Mucosa of rectum (tissue), 2 donors: ENCODE measurements around the gene RANBP3L.
A peak's percentile ranks its signal among the peaks of the same experiment; 100 is the strongest.
"Not testable (repeated sequence)": the region's sequence is repeated elsewhere in the genome, so short reads cannot be mapped to it uniquely, and the experiment has no call there.

Experiments
- H3K27ac ChIP-seq, 2 donors: one replicate each; pipeline ENCODE4 v1.7.0; 2013; ENCODE audit warnings: inconsistent platforms in 2 of 2, low read depth in 2 of 2, low read length in 2 of 2
- H3K27me3 ChIP-seq, 2 donors: one replicate each; pipeline ENCODE4 v1.7.0; 2013; ENCODE audit warnings: low read length in 2 of 2; ENCODE audit not compliant: control insufficient read depth in 2 of 2, insufficient read depth in 2 of 2
- H3K36me3 ChIP-seq, 2 donors: one replicate each; pipeline ENCODE4 v1.7.0; 2013; ENCODE audit warnings: low read length in 2 of 2; ENCODE audit not compliant: control insufficient read depth in 2 of 2, insufficient read depth in 2 of 2
- H3K4me1 ChIP-seq, 2 donors: one replicate each; pipeline ENCODE4 v1.7.0; 2013; ENCODE audit warnings: low read length in 2 of 2, mild to moderate bottlenecking in 1 of 2; ENCODE audit not compliant: control insufficient read depth in 2 of 2, insufficient read depth in 2 of 2
- H3K4me3 ChIP-seq, 2 donors: one replicate each; pipeline ENCODE4 v1.7.0; 2013; ENCODE audit warnings: low read length in 2 of 2
- H3K9ac ChIP-seq, 2 donors: one replicate each; pipeline ENCODE4 v1.7.0; 2013; ENCODE audit warnings: low read length in 2 of 2, low read depth in 1 of 2, mild to moderate bottlenecking in 1 of 2
- H3K9me3 ChIP-seq, 2 donors: one replicate each; pipeline ENCODE4 v1.7.0; 2013; ENCODE audit warnings: low read length in 2 of 2; ENCODE audit not compliant: control insufficient read depth in 2 of 2
- donor health status: healthy.
- donor health status: Normal muscosa, but diverticular disease.

Gene RANBP3L

DNA sequence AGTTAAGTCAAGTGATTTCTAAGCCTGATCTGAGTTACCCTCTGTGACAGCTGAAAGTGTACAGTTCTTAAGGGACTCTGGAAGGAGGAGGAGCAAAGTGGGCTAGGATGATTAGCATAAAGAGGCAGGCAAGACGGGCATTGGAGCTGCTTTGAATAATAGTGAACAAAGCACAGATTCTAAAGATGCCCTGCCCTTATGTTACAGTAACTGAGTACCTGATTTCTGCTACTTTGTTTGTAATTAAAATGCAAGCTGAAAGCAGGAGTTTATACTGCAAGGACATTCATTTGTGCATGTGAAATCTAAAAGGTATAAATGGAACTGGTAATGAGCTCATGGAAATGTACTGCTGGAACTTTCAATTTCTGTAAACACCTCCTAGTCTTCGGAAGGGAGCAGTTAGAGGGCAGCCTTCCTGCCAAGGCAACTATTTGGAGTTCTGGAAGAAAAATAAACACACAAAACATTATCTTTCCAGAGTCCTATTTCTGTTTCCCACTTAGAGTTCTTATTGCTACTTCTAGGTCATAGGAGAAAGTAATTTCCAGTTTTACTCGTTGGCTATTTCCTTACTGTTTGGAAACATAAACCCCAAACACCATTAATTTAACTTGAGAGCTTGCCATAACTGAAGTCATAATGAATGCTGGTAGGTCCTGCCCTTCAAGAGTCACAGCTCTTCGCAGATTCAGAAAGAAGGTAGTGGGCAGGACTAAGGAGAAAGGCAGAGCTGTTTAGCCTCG lies at the start of gene RANBP3L:
Gene RANBP3L (minus strand): TSS at position 45 of the 746 bp plus-strand sequence. CDS start 486 bp downstream, outside the sequence.
- H3K27me3 ChIP-seq: no peaks in the 10 kb centered on the region
- peaks cover 3% of the 10 kb centered on the region in 2 donors for H3K4me1 ChIP-seq
- H3K36me3 ChIP-seq: no peaks in the 10 kb centered on the region
- peak within 1 kb of the TSS in 1 of 2 donors; percentile 10 for H3K27ac ChIP-seq
- H3K4me3 ChIP-seq: peak within 1 kb of the TSS; percentile 2 to 63
- no peaks in the 10 kb centered on the region for H3K9me3 ChIP-seq
- H3K9ac ChIP-seq: no peak within 1 kb of the TSS

DNA sequence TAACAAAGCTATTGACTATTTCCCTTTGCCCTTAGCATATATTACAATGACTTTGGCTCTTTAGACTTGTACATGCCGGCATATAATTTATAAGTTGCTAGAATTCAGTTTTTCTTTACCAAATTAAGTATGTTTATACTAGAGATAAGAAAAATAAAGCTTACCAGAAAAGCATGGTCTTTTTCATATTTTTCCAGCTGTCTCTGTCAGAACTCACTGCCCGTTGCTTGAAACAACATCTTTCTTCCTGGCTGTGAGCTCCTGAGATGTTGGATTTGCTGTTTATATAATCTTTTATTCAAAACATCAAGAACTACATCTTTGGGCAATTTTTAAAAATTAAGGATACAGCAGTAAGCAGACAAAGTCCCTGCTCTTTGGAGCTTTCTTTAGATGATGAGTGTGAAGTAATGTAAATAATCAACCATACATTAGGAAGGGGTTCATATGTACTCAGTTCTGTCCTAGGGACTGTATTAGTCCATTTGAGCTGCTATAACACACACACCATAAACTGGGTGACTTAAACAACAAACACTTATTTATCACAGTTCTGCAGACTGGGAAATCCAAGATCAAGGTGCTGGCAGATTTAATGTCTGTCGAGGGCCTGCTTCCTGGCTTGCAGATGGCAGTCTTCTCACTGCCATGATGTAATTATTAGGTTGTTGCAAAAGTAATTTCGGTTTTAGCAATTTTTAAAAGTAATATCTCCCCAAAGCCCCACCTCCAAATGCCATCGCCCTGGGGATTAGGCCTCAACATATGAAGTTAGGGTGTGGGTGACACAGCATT lies 45.4 kb upstream of the RANBP3L start:
- Histone ChIP-seq H3K27me3 (peaks cover 0 to 3% of the 10 kb centered on the region in 2 donors), H3K36me3 (no peaks in the 10 kb centered on the region), H3K4me1 (no peaks in the 10 kb centered on the region), H3K27ac (no peak overlapping the region), H3K4me3 (no peak overlapping the region), H3K9me3 (no peaks in the 10 kb centered on the region), H3K9ac (no peak overlapping the region)

- Histone ChIP-seq H3K36me3 (no peaks in the 10 kb centered on the region), H3K27ac (no peak overlapping the region), H3K4me3 (no peak overlapping the region), H3K9me3 (no peaks in the 10 kb centered on the region), H3K9ac (no peak overlapping the region), H3K4me1 (no peaks in the 10 kb centered on the region), H3K27me3 (peaks cover 0 to 3% of the 10 kb centered on the region in 2 donors)
Measured at GRCh38 chr5:36344899-36345298, 43.2 kb upstream of the RANBP3L start.

- H3K36me3 ChIP-seq, H3K27me3 ChIP-seq, H3K4me1 ChIP-seq, H3K9ac ChIP-seq, H3K27ac ChIP-seq, H3K9me3 ChIP-seq, H3K4me3 ChIP-seq: not testable (repeated sequence)
Measured at GRCh38 chr5:36341720-36342119, 40.0 kb upstream of the RANBP3L start.

GRCh38 chr5:36337597-36337996 lies 35.9 kb upstream of the RANBP3L start:
- Histone ChIP-seq H3K9me3 (no peaks in the 10 kb centered on the region), H3K36me3 (no peaks in the 10 kb centered on the region), H3K4me3 (no peak overlapping the region), H3K27me3 (no peaks in the 10 kb centered on the region), H3K4me1 (no peaks in the 10 kb centered on the region), H3K27ac (no peak overlapping the region), H3K9ac (no peak overlapping the region)

DNA sequence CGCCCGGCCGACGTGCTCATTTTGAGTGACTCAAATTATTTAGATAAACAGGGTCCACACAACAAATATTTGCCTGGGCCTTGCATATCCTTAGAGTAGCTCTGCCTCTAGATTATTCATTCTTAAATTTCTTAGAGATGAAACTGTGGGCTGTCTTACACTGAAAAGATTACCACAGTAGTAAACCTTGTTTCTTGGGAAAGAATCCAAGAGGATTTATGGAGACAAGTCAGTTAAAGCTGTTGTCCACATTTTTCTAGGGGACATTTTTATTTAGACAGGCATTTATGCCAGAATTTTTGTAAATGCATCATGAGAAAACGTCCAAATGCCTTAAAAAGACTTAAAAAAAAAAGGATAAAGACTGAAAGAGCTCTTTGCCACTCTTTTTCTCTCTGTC lies 32.6 kb upstream of the RANBP3L start:
- no peaks in the 10 kb centered on the region for H3K36me3 ChIP-seq
- H3K9ac ChIP-seq: no peak overlapping the region
- no peaks in the 10 kb centered on the region for H3K4me1 ChIP-seq
- H3K27ac ChIP-seq: no peak overlapping the region
- no peaks in the 10 kb centered on the region for H3K27me3 ChIP-seq
- no peaks in the 10 kb centered on the region for H3K9me3 ChIP-seq
- no peak overlapping the region for H3K4me3 ChIP-seq

DNA sequence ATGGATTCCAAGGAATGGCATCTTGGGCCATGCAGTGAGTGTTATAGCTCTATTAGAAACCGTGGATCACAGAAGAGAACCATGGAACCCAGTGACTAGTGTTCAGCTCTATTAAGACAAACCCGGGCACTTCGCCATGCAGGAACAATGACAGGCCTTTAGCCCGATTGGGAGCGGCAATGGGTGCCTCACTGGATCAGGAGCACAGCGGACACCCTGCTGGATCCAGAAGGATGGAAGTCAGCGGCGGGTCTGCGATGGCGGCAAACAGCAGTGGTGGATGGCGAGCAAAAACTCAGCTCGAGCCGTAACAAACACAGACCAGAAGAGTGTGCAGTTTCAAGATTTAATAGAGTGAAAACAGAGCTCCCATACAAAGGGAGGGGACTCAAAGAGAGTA lies 31.0 kb upstream of the RANBP3L start:
- not testable (repeated sequence) for H3K9ac ChIP-seq, H3K27ac ChIP-seq, H3K9me3 ChIP-seq, H3K27me3 ChIP-seq, H3K4me3 ChIP-seq, H3K36me3 ChIP-seq, H3K4me1 ChIP-seq

- Histone ChIP-seq H3K27ac (no peak overlapping the region), H3K9ac (no peak overlapping the region), H3K4me3 (no peak overlapping the region), H3K4me1 (no peaks in the 10 kb centered on the region), H3K36me3 (no peaks in the 10 kb centered on the region), H3K9me3 (no peaks in the 10 kb centered on the region), H3K27me3 (no peaks in the 10 kb centered on the region)
Measured at GRCh38 chr5:36325196-36325595, 23.5 kb upstream of the RANBP3L start.

- Histone ChIP-seq H3K4me3 (no peak overlapping the region), H3K9me3 (no peaks in the 10 kb centered on the region), H3K36me3 (no peaks in the 10 kb centered on the region), H3K9ac (no peak overlapping the region), H3K27me3 (no peaks in the 10 kb centered on the region), H3K27ac (no peak overlapping the region), H3K4me1 (no peaks in the 10 kb centered on the region)
Measured at GRCh38 chr5:36323926-36324781, 22.5 kb upstream of the RANBP3L start.
